AG04450 (cell line): ENCODE data around the gene EIF4E1B. TPM values are rescaled to one million over a fixed set of nuclear protein-coding genes. Genes with fewer than 3 reads are reported as not detected.

Experiments
- CTCF ChIA-PET: fragments of 300-600, 350-600 bp; formaldehyde crosslinking; extraction: SDS; loops from one replicate; lab custom pipeline; 2022; ENCODE audit warnings: antibody characterized with exemption, inconsistent platforms; lab: Charles Lee
- POLR2A ChIA-PET: fragments of 350-600 bp; formaldehyde crosslinking; extraction: SDS; loops from one replicate; lab custom pipeline; 2021; ENCODE audit warnings: antibody characterized with exemption, inconsistent platforms; lab: Yijun Ruan, JAX
- DNase-seq: peaks from one replicate; pipeline ENCODE4 v3.0.0-alpha.2; 2011; ENCODE audit warnings: low read depth, low spot score
- H3K27ac ChIP-seq: one replicate; pipeline ENCODE4 v1.5.1; 2012; ENCODE audit warnings: low read depth, low read length, control low read depth
- H3K27me3 ChIP-seq: one replicate; pipeline ENCODE4 v1.6.0; 2012; ENCODE audit warnings: low read length; ENCODE audit not compliant: control insufficient read depth, insufficient read depth
- H3K4me3 ChIP-seq: 2 replicates; pipeline ENCODE4 v1.5.1; 2011; ENCODE audit warnings: mild to moderate bottlenecking, low read depth, low read length, control low read depth
- H3K9me3 ChIP-seq: 2 replicates; pipeline ENCODE4 v1.5.1; 2012; ENCODE audit warnings: low read length; ENCODE audit not compliant: control insufficient read depth, insufficient read depth
- CTCF ChIP-seq: IDR thresholded peaks from 2 replicates; pipeline ENCODE4 v1.5.1; 2011; ENCODE audit warnings: low read depth, low read length, control low read depth, inconsistent platforms
- polyA plus RNA-seq: library from polyadenylated mRNA; depleted of rRNA; stranded (reverse); fragments of >200 nt; gene quantifications from 2 replicates; pipeline ENCODE4 v1.2.3, GENCODE V29; 2011

The EIF4E1B gene
- polyA plus RNA-seq, 1 experiment = not detected

- ChIA-PET CTCF (interaction anchor here (0.6 kb wide), 1 partner anchor 217 kb away, joined by 3 read pairs; no protein-coding TSS in a partner anchor), POLR2A (interaction anchor here (0.6 kb wide), 1 partner anchor 21 kb away, joined by 4 read pairs; no protein-coding TSS in a partner anchor)
- no peak for DNase-seq
- Histone ChIP-seq H3K27me3 (no peaks in the 10 kb centered on the region), H3K9me3 (no peaks in the 10 kb centered on the region), H3K4me3 (peak overlapping the region; percentile 73), H3K27ac (no peak overlapping the region)
- no peak for TF ChIP-seq CTCF
These were observed 20.1 kb upstream of the EIF4E1B start for GRCh38 chr5:176610435-176610773.

DNA sequence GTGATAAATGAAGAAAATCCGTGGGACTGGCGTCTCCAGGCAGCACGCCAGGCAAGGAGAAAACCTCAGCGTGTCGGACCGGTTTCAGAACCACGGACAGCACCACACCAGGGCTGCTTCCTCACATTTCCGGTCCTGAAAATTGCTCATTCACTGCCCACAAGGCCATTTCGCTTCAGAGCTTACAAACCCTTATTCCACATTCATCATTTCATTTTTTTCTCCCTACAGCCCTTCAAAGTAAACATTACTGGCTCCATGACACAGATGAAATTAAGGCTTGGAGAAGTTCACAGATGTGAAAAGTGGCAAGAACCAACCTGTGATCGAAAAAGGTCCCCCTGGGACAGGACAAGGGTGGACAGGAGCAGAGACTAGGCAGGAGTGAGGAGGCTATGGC, 19.0 kb upstream of the EIF4E1B start:
- peak; percentile 69 for DNase-seq
- ChIA-PET POLR2A (no interaction called here), CTCF (no interaction called here)
- no peaks in the 10 kb centered on the region for H3K9me3 ChIP-seq
- H3K27me3 ChIP-seq = no peaks in the 10 kb centered on the region
- no peak overlapping the region for H3K27ac ChIP-seq
- no peak overlapping the region for H3K4me3 ChIP-seq
- TF ChIP-seq CTCF = no peak

DNA sequence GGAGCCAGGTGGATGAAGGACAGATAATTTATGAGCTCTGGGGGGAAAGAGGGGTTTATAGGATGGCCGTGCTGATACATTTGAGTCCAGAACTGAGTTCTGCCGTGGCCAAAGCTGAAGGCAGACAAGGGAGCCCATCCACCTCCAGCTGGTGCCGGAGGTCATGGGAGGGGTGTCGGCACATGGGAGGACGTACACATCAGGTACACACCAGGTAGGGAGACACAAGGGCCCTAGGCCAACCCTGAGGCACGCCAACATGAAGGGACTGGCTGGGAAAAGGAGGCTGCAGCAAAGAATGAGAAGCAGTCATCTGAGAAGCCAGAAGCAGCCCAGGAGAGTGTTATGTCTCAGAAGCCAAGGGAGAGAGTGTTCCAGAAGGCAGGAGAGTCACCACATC, 18.5 kb upstream of the EIF4E1B start:
- no peaks in the 10 kb centered on the region for H3K9me3 ChIP-seq
- no peak for DNase-seq
- no peak overlapping the region for H3K4me3 ChIP-seq
- no peak overlapping the region for H3K27ac ChIP-seq
- CTCF ChIA-PET = interaction anchor here (1.2 kb wide), 1 partner anchor 164 kb away, joined by 6 read pairs; no protein-coding TSS in a partner anchor
- no peak for TF ChIP-seq CTCF
- POLR2A ChIA-PET = no interaction called here
- H3K27me3 ChIP-seq = no peaks in the 10 kb centered on the region

DNA sequence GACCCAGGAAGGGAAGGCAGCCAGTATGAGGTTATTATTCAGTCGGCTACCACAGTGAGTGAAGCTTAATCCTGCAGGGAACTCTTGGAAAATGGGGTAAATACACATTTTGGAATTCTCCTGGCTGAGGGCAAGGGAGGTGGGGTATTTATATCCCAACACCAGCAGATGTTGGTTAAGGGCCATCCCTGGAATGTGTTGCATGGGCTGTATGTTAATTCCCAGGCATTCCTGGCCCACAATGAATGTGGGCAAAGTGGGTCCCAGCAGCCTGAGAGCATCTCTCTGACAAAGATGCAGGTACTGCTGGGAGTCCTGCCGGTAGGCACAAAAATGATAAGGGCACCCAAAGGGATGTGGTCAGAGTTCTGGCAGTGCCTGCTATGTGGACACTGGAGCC, 17.6 kb upstream of the EIF4E1B start:
- CTCF ChIA-PET = interaction anchor here (0.7 to 1.8 kb wide), 4 partner anchors 39 to 165 kb away, joined by 3 to 9 read pairs (median 8); no protein-coding TSS in a partner anchor
- H3K27ac ChIP-seq = no peak overlapping the region
- H3K9me3 ChIP-seq = no peaks in the 10 kb centered on the region
- H3K27me3 ChIP-seq = no peaks in the 10 kb centered on the region
- no peak overlapping the region for H3K4me3 ChIP-seq
- POLR2A ChIA-PET = interaction anchor here (1.2 kb wide), 1 partner anchor 76 kb away, joined by 4 read pairs; no protein-coding TSS in a partner anchor
- no peak for TF ChIP-seq CTCF
- DNase-seq = no peak

GRCh38 chr5:176614805-176615478, 15.5 kb upstream of the EIF4E1B start:
- TF ChIP-seq CTCF = no peak
- POLR2A ChIA-PET = interaction anchor here (0.5 kb wide), 1 partner anchor 176 kb away, joined by 3 read pairs; no protein-coding TSS in a partner anchor
- H3K9me3 ChIP-seq = peaks cover 9% of the 10 kb centered on the region; the same call in 1 of the 2 replicates
- H3K27ac ChIP-seq = no peak overlapping the region
- CTCF ChIA-PET = interaction anchor here (1.4 kb wide), 1 partner anchor 45 kb away, joined by 5 read pairs; no protein-coding TSS in a partner anchor
- H3K4me3 ChIP-seq = no peak overlapping the region
- H3K27me3 ChIP-seq = peaks cover 6% of the 10 kb centered on the region
- DNase-seq = peak; percentile 45
